ENCODE measurements around the gene GRIP1. TPM values are rescaled to one million over a fixed set of nuclear protein-coding genes. Genes with fewer than 3 reads are reported as not detected.
"Not testable (repeated sequence)": the region's sequence is repeated elsewhere in the genome, so short reads cannot be mapped to it uniquely, and the experiment has no call there.

The GRIP1 gene
- total RNA-seq, 1 donor from 2014 or later, result 9.1 TPM

DNA sequence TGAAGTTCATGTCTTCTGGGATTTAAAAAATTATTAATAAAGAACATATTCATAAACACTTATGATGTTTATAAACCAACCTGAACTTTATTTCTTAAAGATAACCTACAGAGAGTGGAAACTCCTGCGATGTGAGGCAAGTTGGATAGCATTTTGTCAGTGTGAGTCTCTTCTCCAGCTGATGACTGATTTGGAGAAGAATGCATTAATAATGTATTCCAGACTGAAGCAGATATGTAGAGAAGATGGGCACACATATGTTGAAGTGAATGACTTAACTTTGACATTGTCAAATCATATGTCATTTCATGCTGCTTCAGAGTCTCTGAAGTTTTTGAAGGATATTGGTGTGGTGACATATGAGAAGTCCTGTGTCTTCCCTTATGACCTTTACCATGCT is 369.3 kb downstream of the GRIP1 start:
- DNase-seq (ENCODE audit: extremely low spot score, unreplicated experiment), result no peak
- Mint-ChIP-seq H3K27me3 (ENCODE audit: unreplicated experiment) (no peaks in the 10 kb centered on the region), H3K4me1 (ENCODE audit: unreplicated experiment) (peaks cover under 1% of the 10 kb centered on the region), H3K27ac (ENCODE audit: unreplicated experiment) (no peak overlapping the region), H3K36me3 (ENCODE audit: unreplicated experiment) (peaks cover 29% of the 10 kb centered on the region), H3K9me3 (ENCODE audit: unreplicated experiment) (no peaks in the 10 kb centered on the region), H3K4me3 (ENCODE audit: unreplicated experiment) (no peak overlapping the region)
- TF ChIP-seq, protein P1, sequence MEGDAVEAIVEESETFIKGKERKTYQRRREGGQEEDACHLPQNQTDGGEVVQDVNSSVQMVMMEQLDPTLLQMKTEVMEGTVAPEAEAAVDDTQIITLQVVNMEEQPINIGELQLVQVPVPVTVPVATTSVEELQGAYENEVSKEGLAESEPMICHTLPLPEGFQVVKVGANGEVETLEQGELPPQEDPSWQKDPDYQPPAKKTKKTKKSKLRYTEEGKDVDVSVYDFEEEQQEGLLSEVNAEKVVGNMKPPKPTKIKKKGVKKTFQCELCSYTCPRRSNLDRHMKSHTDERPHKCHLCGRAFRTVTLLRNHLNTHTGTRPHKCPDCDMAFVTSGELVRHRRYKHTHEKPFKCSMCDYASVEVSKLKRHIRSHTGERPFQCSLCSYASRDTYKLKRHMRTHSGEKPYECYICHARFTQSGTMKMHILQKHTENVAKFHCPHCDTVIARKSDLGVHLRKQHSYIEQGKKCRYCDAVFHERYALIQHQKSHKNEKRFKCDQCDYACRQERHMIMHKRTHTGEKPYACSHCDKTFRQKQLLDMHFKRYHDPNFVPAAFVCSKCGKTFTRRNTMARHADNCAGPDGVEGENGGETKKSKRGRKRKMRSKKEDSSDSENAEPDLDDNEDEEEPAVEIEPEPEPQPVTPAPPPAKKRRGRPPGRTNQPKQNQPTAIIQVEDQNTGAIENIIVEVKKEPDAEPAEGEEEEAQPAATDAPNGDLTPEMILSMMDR (IDR thresholded peaks at IDR 0.05), result no peak

DNA sequence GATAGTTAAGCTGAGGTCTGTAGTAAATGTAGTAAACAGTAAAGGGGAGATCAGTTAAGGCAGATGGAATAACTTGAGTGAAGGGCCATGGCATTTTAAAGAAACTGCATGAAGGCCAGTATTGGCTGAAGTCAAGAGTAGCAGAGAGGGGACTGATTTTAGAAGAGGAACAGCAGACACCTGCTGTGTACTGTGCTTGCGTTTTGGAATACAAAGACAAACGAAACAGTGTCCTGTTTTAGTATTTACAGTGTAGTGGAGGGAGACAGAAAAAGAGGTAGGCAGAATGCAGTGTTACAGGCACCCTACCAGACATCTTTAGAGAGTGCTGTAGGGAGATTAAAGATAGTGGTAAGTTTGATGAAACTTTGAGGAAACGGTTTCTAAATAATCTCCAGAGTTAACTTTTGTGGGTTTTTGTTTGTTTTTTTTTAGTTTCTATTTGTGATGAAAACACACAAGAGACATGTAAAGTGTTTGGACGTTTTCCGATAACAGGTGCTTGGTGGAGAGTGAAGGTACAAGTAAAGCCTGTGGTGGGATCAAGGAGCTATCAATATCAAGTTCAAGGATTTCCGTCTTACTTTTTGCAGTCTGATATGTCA is 374.5 kb downstream of the GRIP1 start:
- Mint-ChIP-seq H3K27me3 (ENCODE audit: unreplicated experiment) (peaks cover 18% of the 10 kb centered on the region), H3K27ac (ENCODE audit: unreplicated experiment) (no peak overlapping the region), H3K36me3 (ENCODE audit: unreplicated experiment) (peaks cover 8% of the 10 kb centered on the region), H3K9me3 (ENCODE audit: unreplicated experiment) (no peaks in the 10 kb centered on the region), H3K4me1 (ENCODE audit: unreplicated experiment) (peaks cover 24% of the 10 kb centered on the region), H3K4me3 (ENCODE audit: unreplicated experiment) (no peak overlapping the region)
- DNase-seq (ENCODE audit: extremely low spot score, unreplicated experiment), result no peak
- TF ChIP-seq, protein P1 (IDR thresholded peaks at IDR 0.05), result no peak

DNA sequence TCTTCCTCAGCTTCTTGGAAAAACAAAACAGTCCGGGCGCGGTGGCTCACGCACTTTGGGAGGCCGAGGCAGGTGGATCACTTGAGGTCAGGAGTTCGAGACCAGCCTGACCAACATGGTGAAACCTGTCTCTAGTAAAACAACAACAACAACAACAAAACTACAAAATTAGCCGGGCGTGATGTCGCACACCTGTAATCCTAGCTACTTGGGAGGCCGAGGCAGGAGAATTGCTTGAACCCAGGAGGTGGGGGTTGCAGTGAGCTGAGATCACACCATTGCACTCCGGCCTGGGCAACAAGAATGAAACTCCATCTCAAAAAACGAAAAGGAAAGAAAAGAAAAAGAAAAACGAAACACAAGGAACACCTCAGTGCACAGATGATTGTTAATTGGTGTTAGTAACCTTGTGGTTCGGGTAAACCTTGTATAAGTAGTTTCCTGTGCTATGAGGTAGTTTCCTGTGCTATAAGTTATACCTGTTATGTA is 375.5 kb downstream of the GRIP1 start:
- H3K36me3 Mint-ChIP-seq (ENCODE audit: unreplicated experiment); H3K9me3 Mint-ChIP-seq (ENCODE audit: unreplicated experiment); H3K27ac Mint-ChIP-seq (ENCODE audit: unreplicated experiment); DNase-seq (ENCODE audit: extremely low spot score, unreplicated experiment): not testable (repeated sequence)
- peaks cover 26% of the 10 kb centered on the region for H3K27me3 Mint-ChIP-seq (ENCODE audit: unreplicated experiment)
- peaks cover 24% of the 10 kb centered on the region for H3K4me1 Mint-ChIP-seq (ENCODE audit: unreplicated experiment)
- peak overlapping the region; percentile 96 for H3K4me3 Mint-ChIP-seq (ENCODE audit: unreplicated experiment)

DNA sequence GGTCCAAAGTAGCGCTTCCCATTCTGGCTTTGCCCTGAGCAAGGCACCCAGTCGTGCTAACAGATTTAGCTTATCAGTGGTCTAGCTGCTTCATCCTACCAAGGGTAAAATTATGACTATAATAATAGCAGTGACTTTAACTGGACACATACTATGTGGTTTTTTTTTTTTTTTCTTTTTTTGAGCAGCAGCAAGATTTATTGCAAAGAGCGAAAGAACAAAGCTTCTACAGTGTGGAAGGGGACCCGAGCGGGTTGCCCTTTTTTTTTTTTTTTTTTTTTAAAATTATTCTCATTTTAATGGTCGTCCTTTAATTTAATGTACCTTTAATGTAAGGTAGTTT is 376.1 kb downstream of the GRIP1 start:
- H3K4me3 Mint-ChIP-seq (ENCODE audit: unreplicated experiment), result peak overlapping the region; percentile 96

DNA sequence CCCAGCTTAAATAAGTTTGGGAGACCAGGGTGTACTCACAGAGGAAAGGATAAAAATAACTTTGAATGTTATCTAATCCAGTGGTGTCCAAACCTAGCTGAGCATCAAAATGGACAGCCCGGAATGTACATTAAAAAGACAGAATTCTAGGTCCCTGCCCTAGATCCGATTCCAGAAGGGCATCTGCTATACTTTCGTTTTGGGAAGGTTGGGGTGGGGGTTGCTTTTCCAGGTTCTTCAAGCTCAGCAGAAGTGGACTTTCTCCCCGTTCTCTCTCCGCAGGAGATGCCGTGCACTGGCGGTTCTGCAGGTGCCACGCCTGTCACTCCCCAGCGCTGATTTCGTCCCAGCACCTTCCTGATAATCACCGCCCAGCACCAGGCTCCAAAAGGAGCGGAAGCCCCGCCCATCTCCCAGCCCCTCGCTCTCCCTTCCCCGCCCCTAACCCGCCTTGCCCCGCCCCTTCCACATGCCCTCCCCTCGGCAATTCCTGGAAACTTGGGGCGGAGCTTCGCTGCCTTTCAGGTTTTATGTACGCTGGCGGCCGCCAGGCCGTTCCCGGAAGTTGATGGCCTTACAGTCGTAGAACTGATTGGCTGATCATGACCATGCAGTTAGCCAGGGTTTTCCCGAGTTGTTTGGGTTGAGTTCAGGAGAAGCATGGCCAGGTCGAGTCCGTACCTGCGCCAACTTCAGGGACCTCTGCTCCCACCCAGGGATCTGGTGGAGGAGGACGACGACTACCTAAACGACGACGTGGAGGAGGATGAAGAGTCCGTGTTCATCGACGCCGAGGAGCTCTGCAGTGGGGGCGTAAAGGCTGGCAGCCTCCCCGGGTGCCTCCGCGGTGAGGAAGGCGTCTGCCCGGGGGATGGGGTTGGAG is 376.7 kb downstream of the GRIP1 start, which contains the start of gene HELB:
HELB (plus strand) TSS at position 550 of the 883 bp plus-strand sequence; CDS start at position 661, 111 bp downstream.
- Mint-ChIP-seq H3K27ac (ENCODE audit: unreplicated experiment) (peak within 1 kb of the TSS; percentile 88), H3K27me3 (ENCODE audit: unreplicated experiment) (peaks cover 36% of the 10 kb centered on the region), H3K9me3 (ENCODE audit: unreplicated experiment) (no peaks in the 10 kb centered on the region), H3K4me3 (ENCODE audit: unreplicated experiment) (peak within 1 kb of the TSS; percentile 96), H3K4me1 (ENCODE audit: unreplicated experiment) (peaks cover 24% of the 10 kb centered on the region), H3K36me3 (ENCODE audit: unreplicated experiment) (peaks cover 9% of the 10 kb centered on the region)
- TF ChIP-seq, protein P1 (IDR thresholded peaks at IDR 0.05), result no peak
- peak; percentile 97 for DNase-seq (ENCODE audit: extremely low spot score, unreplicated experiment)

More for the DNA sequence above, 376.1 kb downstream of the GRIP1 start:
- Mint-ChIP-seq H3K4me1 (ENCODE audit: unreplicated experiment) (peaks cover 24% of the 10 kb centered on the region), H3K36me3 (ENCODE audit: unreplicated experiment) (peaks cover 9% of the 10 kb centered on the region), H3K27ac (ENCODE audit: unreplicated experiment) (peak overlapping the region; percentile 88), H3K9me3 (ENCODE audit: unreplicated experiment) (no peaks in the 10 kb centered on the region), H3K27me3 (ENCODE audit: unreplicated experiment) (peaks cover 32% of the 10 kb centered on the region)
- DNase-seq (ENCODE audit: extremely low spot score, unreplicated experiment), result no peak
- TF ChIP-seq, protein P1 (IDR thresholded peaks at IDR 0.05), result no peak
